Activated B cell treated with CpG ODN at 0.5 μM for 24 hours (primary cell): ENCODE data around the gene PKP1. TPM values are rescaled to one million over a fixed set of nuclear protein-coding genes. Genes with fewer than 3 reads are reported as not detected.

Experiments used
- ATAC-seq: fragments of 200-7000 bp; cut with Tn5 transposase; one replicate; pipeline ENCODE4 v1.10.0; 2021; ENCODE audit warnings: low read depth, mild to moderate bottlenecking, moderate library complexity
- CTCF ChIA-PET: fragments of 350-600 bp; sonication (Branson Sonifier 250); formaldehyde crosslinking; loops from one replicate; lab custom pipeline; 2021; ENCODE audit warnings: antibody characterized with exemption; lab: Charles Lee
- POLR2A ChIA-PET: fragments of 350-600 bp; sonication (Branson Sonifier 250); formaldehyde crosslinking; loops from one replicate; lab custom pipeline; 2021; ENCODE audit warnings: antibody characterized with exemption; lab: Charles Lee
- DNase-seq: peaks from one replicate; pipeline ENCODE4 v3.0.0; 2022
- H3K27ac Mint-ChIP-seq: one replicate; pipeline ENCODE4 v1.8.0; 2020; ENCODE audit warnings: mixed read lengths
- H3K27me3 Mint-ChIP-seq: one replicate; pipeline ENCODE4 v1.8.0; 2021; ENCODE audit warnings: mixed read lengths
- H3K36me3 Mint-ChIP-seq: one replicate; pipeline ENCODE4 v1.8.0; 2021; ENCODE audit warnings: low read depth, mixed read lengths
- H3K4me1 Mint-ChIP-seq: one replicate; pipeline ENCODE4 v1.8.0; 2021; ENCODE audit warnings: mixed read lengths
- H3K4me3 Mint-ChIP-seq: one replicate; pipeline ENCODE4 v1.8.0; 2020; ENCODE audit warnings: mild to moderate bottlenecking, mixed read lengths
- H3K9me3 Mint-ChIP-seq: one replicate; pipeline ENCODE4 v1.8.0; 2020; ENCODE audit warnings: mixed read lengths
- CTCF ChIP-seq: fragments of 200-600 bp; IDR thresholded peaks from one replicate; pipeline ENCODE4 v1.8.0; 2022; ENCODE audit warnings: antibody characterized with exemption, mild to moderate bottlenecking
- intact Hi-C: fragments of 100-400 bp; cut with micrococcal nuclease; formaldehyde crosslinking; loops from one replicate; pipeline ENCODE4 v1.15.1; 2024
- total RNA-seq: library from RNA; stranded (reverse); gene quantifications from 2 replicates; pipeline ENCODE4 v1.2.3, GENCODE V29; 2022

The PKP1 gene
- total RNA-seq, 1 donor from 2014 or later: not detected

- no peak for TF ChIP-seq CTCF
- H3K4me1 Mint-ChIP-seq: no peaks in the 10 kb centered on the region
- CTCF ChIA-PET: interaction anchor here (1.2 to 1.3 kb wide), 2 partner anchors 14 to 21 kb away, joined by 3 read pairs; no protein-coding TSS in a partner anchor
- H3K36me3 Mint-ChIP-seq: no peaks in the 10 kb centered on the region
- H3K4me3 Mint-ChIP-seq: no peak overlapping the region
- intact Hi-C loops: no loop called here
- no peak overlapping the region for H3K27ac Mint-ChIP-seq
- no peak for ATAC-seq
- peaks cover 10% of the 10 kb centered on the region for H3K27me3 Mint-ChIP-seq
- no peaks in the 10 kb centered on the region for H3K9me3 Mint-ChIP-seq
- POLR2A ChIA-PET: no interaction called here
- no peak for DNase-seq
Observed at GRCh38 chr1:201361652-201362504, 78.6 kb downstream of the PKP1 start.

- no peak for DNase-seq
- H3K4me3 Mint-ChIP-seq: no peak overlapping the region
- H3K27ac Mint-ChIP-seq: no peak overlapping the region
- no peak for TF ChIP-seq CTCF
- H3K9me3 Mint-ChIP-seq: no peaks in the 10 kb centered on the region
- ChIA-PET CTCF (interaction anchor here (1.2 kb wide), 1 partner anchor 15 kb away, joined by 3 read pairs; no protein-coding TSS in a partner anchor), POLR2A (no interaction called here)
- peaks cover 14% of the 10 kb centered on the region for H3K27me3 Mint-ChIP-seq
- intact Hi-C loops: no loop called here
- H3K36me3 Mint-ChIP-seq: no peaks in the 10 kb centered on the region
- no peak for ATAC-seq
- no peaks in the 10 kb centered on the region for H3K4me1 Mint-ChIP-seq
Observed at GRCh38 chr1:201362906-201363305, 79.6 kb downstream of the PKP1 start.

GRCh38 chr1:201363467-201363866 is 80.2 kb downstream of the PKP1 start:
- Mint-ChIP-seq H3K27me3 (peaks cover 16% of the 10 kb centered on the region), H3K36me3 (no peaks in the 10 kb centered on the region), H3K4me3 (no peak overlapping the region), H3K27ac (no peak overlapping the region), H3K4me1 (no peaks in the 10 kb centered on the region), H3K9me3 (no peaks in the 10 kb centered on the region)
- no peak for TF ChIP-seq CTCF
- ATAC-seq: no peak
- CTCF ChIA-PET: interaction anchor here (1.2 kb wide), 1 partner anchor 15 kb away, joined by 3 read pairs; no protein-coding TSS in a partner anchor
- intact Hi-C loops: no loop called here
- no peak for DNase-seq
- POLR2A ChIA-PET: no interaction called here

GRCh38 chr1:201364808-201365105 is 81.5 kb downstream of the PKP1 start:
- CTCF ChIA-PET: interaction anchor here (0.6 kb wide), 1 partner anchor 25 kb away, joined by 3 read pairs; no protein-coding TSS in a partner anchor
- no peaks in the 10 kb centered on the region for H3K9me3 Mint-ChIP-seq
- intact Hi-C loops: no loop called here

More at GRCh38 chr1:201364808-201365105, 81.5 kb downstream of the PKP1 start:
- POLR2A ChIA-PET: no interaction called here
- H3K36me3 Mint-ChIP-seq: no peaks in the 10 kb centered on the region
- peaks cover 20% of the 10 kb centered on the region for H3K27me3 Mint-ChIP-seq
- H3K4me3 Mint-ChIP-seq: no peak overlapping the region
- DNase-seq (no peak), ATAC-seq (no peak)
- no peak for TF ChIP-seq CTCF
- no peaks in the 10 kb centered on the region for H3K4me1 Mint-ChIP-seq
- H3K27ac Mint-ChIP-seq: no peak overlapping the region
